GM20000 (cell line): ENCODE data around the gene COL13A1.

ENCODE experiments used
- DNase-seq: peaks from one replicate; pipeline ENCODE4 v3.0.0; 2012; ENCODE audit warnings: low spot score
- CTCF ChIP-seq: IDR thresholded peaks from 2 replicates; pipeline ENCODE4 v1.5.1; 2012; ENCODE audit warnings: mild to moderate bottlenecking, control low read depth; ENCODE audit errors: extremely low read depth, missing control alignments

Gene COL13A1

GRCh38 chr10:69801434-69802315 is at the start of gene COL13A1:
Gene COL13A1 (plus strand): TSS chr10:69801906. CDS start chr10:69802424, 518 bp downstream.
- no peak for DNase-seq
- TF ChIP-seq CTCF: no peak

GRCh38 chr10:69752479-69752878 is 49.2 kb upstream of the COL13A1 start:
- DNase-seq: no peak
- TF ChIP-seq CTCF: no peak

- DNase-seq: no peak
- TF ChIP-seq CTCF: no peak
These were observed 45.4 kb upstream of the COL13A1 start for GRCh38 chr10:69756279-69756678.

- TF ChIP-seq CTCF: no peak
- DNase-seq: no peak
These were observed 44.5 kb upstream of the COL13A1 start for GRCh38 chr10:69757206-69757552.

GRCh38 chr10:69757553-69758309 is 44.0 kb upstream of the COL13A1 start:
- DNase-seq: no peak
- TF ChIP-seq CTCF: no peak

GRCh38 chr10:69758310-69758728 is 43.4 kb upstream of the COL13A1 start:
- DNase-seq: no peak
- no peak for TF ChIP-seq CTCF

- no peak for TF ChIP-seq CTCF
- DNase-seq: no peak
These were observed 42.1 kb upstream of the COL13A1 start for GRCh38 chr10:69759641-69760040.
